Gastrocnemius medialis (tissue), 4 donors: Measurements from ENCODE around the gene CYP19A1. TPM values are rescaled to one million over a fixed set of nuclear protein-coding genes. Genes with fewer than 3 reads are reported as not detected.

Experiments used
- ATAC-seq, 2 donors: fragments of 150-250 bp; one replicate each; pipeline ENCODE4 v1.9.1; 2016
- DNase-seq, 2 donors: peaks; one replicate each; pipeline ENCODE4 v3.0.0-alpha.2; 2019
- H3K27ac ChIP-seq, 4 donors: fragments of 200-600 bp; sonication (generic); 1 replicate in 1 of 4; 2 replicates in 3 of 4; pipeline ENCODE4 v1.5.1; 2016 to 2018; ENCODE audit warnings: mild to moderate bottlenecking in 2 of 4, moderate library complexity in 1 of 4
- H3K27me3 ChIP-seq, 3 donors: fragments of 200-600 bp; sonication (generic) in 2 of 3; 1 replicate in 1 of 3; 2 replicates in 2 of 3; pipeline versions ENCODE4 v1.5.1 to v1.6.0; 2016 to 2019; ENCODE audit warnings: mild to moderate bottlenecking in 1 of 3, moderate library complexity in 1 of 3
- H3K36me3 ChIP-seq, 2 donors: fragments of 200-600 bp; sonication (generic) in 1 of 2; one replicate each; pipeline ENCODE4 v1.5.1; 2017 to 2018
- H3K4me1 ChIP-seq, 2 donors: fragments of 200-600 bp; sonication (generic) in 1 of 2; one replicate each; pipeline ENCODE4 v1.5.1; 2016 to 2017; ENCODE audit warnings: mild to moderate bottlenecking in 2 of 2
- H3K4me3 ChIP-seq, 4 donors: fragments of 200-600 bp; sonication (generic) in 3 of 4; 1 replicate in 1 of 4; 2 replicates in 3 of 4; pipeline ENCODE4 v1.5.1; 2016 to 2019; ENCODE audit warnings: mild to moderate bottlenecking in 2 of 4
- H3K9me3 ChIP-seq, 3 donors: fragments of 200-600 bp; sonication (generic) in 2 of 3; 1 replicate in 1 of 3; 2 replicates in 2 of 3; pipeline ENCODE4 v1.5.1; 2016 to 2019
- POLR2A ChIP-seq, 2 donors: fragments of 450-650 bp; IDR thresholded peaks; one replicate each; pipeline ENCODE4 v1.6.1; 2017; ENCODE audit warnings: antibody characterized with exemption in 2 of 2, mild to moderate bottlenecking in 2 of 2, moderate library complexity in 2 of 2
- in situ Hi-C, 4 donors: fragments of 200-750 bp; cut with MboI; loops; one replicate each; pipeline versions ENCODE4 v1.15.0 to v1.8.0; 2017; ENCODE audit warnings: low sequenced_read_pairs in 4 of 4
- intact Hi-C: fragments of 100-400 bp; cut with DNase I; formaldehyde crosslinking; loops from one replicate; pipeline ENCODE4 v1.15.1; 2023; ENCODE audit warnings: low total_unique reads
- total RNA-seq, 4 donors: library from RNA; depleted of rRNA; stranded (reverse); fragments of >200 nt; gene quantifications; one replicate each; pipeline versions ENCODE4 v1.1.0 to v1.2.3, GENCODE V29; 2016
- TF ChIP-seq, protein P1 (sequence below), 5 experiments: fragments of 450-650 bp in 3 of 5; fragments of 200-600 bp in 2 of 5; sonication (generic) in 2 of 5; IDR thresholded peaks in 4 of 5; conservative IDR thresholded peaks in 1 of 5; 1 replicate in 4 of 5; 2 replicates in 1 of 5; pipeline ENCODE4 v1.5.1; 2016 to 2019; ENCODE audit warnings: antibody characterized with exemption in 5 of 5, mild to moderate bottlenecking in 3 of 5, moderate library complexity in 3 of 5

The CYP19A1 gene
- total RNA-seq, 4 donors from 2014 or later = 0.68 to 0.75 (median 0.71) TPM; not detected in 1

- H3K4me3 ChIP-seq = no peak overlapping the region
- in situ Hi-C loops (no loop called here), intact Hi-C loops (no loop called here)
- no peak for DNase-seq
- no peak for TF ChIP-seq POLR2A (IDR thresholded peaks at IDR 0.05)
- TF ChIP-seq, protein P1, sequence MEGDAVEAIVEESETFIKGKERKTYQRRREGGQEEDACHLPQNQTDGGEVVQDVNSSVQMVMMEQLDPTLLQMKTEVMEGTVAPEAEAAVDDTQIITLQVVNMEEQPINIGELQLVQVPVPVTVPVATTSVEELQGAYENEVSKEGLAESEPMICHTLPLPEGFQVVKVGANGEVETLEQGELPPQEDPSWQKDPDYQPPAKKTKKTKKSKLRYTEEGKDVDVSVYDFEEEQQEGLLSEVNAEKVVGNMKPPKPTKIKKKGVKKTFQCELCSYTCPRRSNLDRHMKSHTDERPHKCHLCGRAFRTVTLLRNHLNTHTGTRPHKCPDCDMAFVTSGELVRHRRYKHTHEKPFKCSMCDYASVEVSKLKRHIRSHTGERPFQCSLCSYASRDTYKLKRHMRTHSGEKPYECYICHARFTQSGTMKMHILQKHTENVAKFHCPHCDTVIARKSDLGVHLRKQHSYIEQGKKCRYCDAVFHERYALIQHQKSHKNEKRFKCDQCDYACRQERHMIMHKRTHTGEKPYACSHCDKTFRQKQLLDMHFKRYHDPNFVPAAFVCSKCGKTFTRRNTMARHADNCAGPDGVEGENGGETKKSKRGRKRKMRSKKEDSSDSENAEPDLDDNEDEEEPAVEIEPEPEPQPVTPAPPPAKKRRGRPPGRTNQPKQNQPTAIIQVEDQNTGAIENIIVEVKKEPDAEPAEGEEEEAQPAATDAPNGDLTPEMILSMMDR (IDR thresholded peaks at IDR 0.05 in 4 of 5, conservative IDR thresholded peaks at IDR 0.05 in 1 of 5) = no peak
- H3K27me3 ChIP-seq = no peaks in the 10 kb centered on the region
- no peak overlapping the region for H3K27ac ChIP-seq
- no peaks in the 10 kb centered on the region for H3K36me3 ChIP-seq
- no peak for ATAC-seq
- peaks cover 0 to under 1% of the 10 kb centered on the region in 2 donors for H3K4me1 ChIP-seq
- no peaks in the 10 kb centered on the region for H3K9me3 ChIP-seq
Observed at GRCh38 chr15:51343466-51343865, 5.1 kb upstream of the CYP19A1 start.

DNA sequence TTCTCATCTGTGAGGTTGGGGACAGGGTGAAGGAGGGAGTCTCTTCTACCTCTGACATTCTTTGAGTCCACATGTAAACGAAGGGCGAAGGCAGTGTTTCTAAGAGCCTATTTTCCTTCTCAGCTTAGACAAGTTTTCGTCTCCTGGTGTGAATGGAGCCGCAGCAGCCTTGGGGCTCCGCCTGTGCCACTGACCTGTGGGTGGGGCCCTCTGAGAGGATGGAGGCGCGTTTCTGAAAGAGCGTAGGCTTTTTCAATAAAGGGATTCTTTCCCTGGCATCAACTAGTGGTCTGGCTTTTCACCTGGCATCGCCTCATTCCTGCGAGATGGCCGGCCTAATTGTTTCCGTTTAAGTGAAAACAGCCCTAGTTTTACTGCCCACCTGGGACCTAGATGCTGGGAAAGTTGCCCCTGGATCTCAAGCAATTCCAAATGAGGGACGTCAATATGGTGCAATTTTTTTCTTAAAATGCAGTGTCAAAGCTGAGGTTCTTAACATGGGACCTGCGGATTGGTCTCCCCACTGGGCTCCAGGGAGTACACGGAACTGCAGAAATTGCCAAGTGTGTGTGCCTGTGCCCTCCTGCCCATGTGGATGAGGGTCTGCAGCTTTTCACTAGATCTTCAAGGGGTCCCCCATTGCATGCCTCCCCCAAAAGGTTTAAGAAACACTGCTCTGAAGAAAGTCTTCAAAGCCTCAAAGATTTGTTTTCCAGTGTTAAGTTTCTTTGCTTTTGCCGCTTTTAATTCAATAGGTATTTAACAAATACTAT is 4.0 kb upstream of the CYP19A1 start:
- no peaks in the 10 kb centered on the region for H3K27me3 ChIP-seq
- H3K9me3 ChIP-seq = no peaks in the 10 kb centered on the region
- no peak overlapping the region for H3K27ac ChIP-seq
- H3K4me3 ChIP-seq = peak overlapping the region; percentile 33 to 63 (median 54)
- in situ Hi-C loops (no loop called here), intact Hi-C loops (no loop called here)
- DNase-seq (no peak), ATAC-seq (peak in 1 of 2 donors; percentile 21)
- TF ChIP-seq, protein P1 (IDR thresholded peaks at IDR 0.05 in 4 of 5, conservative IDR thresholded peaks at IDR 0.05 in 1 of 5) = no peak
- TF ChIP-seq POLR2A (IDR thresholded peaks at IDR 0.05) = no peak
- no peaks in the 10 kb centered on the region for H3K4me1 ChIP-seq
- no peaks in the 10 kb centered on the region for H3K36me3 ChIP-seq

- intact Hi-C loops = no loop called here
- TF ChIP-seq POLR2A (IDR thresholded peaks at IDR 0.05) = no peak
- TF ChIP-seq, protein P1 (IDR thresholded peaks at IDR 0.05 in 4 of 5, conservative IDR thresholded peaks at IDR 0.05 in 1 of 5) = no peak
- peak; percentile 41 to 52 for ATAC-seq
- Histone ChIP-seq H3K27me3 (no peaks in the 10 kb centered on the region), H3K4me3 (peak within 1 kb of the TSS; percentile 33 to 63 (median 54)), H3K36me3 (no peaks in the 10 kb centered on the region), H3K4me1 (no peaks in the 10 kb centered on the region), H3K27ac (peak within 1 kb of the TSS in 1 of 4 donors; percentile 9), H3K9me3 (no peaks in the 10 kb centered on the region)
- in situ Hi-C loops = no loop called here
- DNase-seq = peak in 1 of 2 donors; percentile 25
Observed at GRCh38 chr15:51341366-51342226, 3.2 kb upstream of the CYP19A1 start, which contains the start of gene GLDN. Gene GLDN, plus strand, starts transcription at chr15:51341655. Its CDS starts 30 bp downstream, at chr15:51341685.

DNA sequence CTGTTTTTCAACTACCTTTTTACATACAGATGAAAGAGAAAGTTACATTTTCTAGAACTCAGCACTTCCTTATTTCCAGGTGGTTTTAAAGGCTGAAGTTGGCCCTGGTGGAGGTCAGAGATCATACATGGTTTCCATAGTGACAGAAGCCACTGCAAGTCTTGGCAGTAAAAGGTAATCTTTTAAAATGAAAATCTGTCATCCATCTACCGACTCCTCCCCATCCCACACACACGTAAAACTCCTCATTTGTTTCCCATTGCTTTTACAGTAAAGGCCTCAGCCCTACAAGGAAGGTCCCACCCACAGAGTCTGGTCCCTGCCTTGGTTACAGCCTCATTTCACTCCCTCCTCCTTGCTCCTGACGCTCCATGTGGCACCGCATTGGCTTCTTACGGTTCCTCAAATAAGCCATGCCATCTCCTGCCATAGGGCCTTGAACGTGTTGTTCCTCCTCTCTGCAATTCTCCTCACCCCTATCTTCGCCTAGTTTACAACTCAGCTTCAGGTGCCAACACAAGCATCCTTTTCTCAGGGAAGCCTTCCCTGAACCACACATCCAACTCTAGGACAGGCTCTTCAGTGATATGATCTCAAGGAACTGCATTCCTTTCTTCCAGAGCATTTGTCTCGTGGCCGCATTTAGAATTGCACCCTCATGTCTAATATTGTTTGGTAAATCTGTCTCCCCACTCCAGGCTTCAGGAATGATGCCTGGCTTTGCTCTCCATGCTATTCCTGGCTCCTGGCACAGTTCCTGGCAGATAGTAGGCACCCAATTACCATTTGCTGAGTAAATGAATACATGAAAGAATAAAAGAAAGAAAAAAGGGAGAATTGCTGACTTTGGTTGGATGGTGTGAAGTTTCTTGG is 2.6 kb downstream of the CYP19A1 start:
- intact Hi-C loops (loop anchor here (10.0 kb wide), 1 partner anchor 51 kb away; no protein-coding TSS in a partner anchor), in situ Hi-C loops (no loop called here)
- peaks cover 0 to 5% of the 10 kb centered on the region in 2 donors for H3K4me1 ChIP-seq
- no peaks in the 10 kb centered on the region for H3K27me3 ChIP-seq
- no peak overlapping the region for H3K27ac ChIP-seq
- H3K4me3 ChIP-seq = no peak overlapping the region
- no peak for DNase-seq
- TF ChIP-seq, protein P1 (IDR thresholded peaks at IDR 0.05 in 4 of 5, conservative IDR thresholded peaks at IDR 0.05 in 1 of 5) = no peak
- TF ChIP-seq POLR2A (IDR thresholded peaks at IDR 0.05) = no peak
- ATAC-seq = no peak
- H3K9me3 ChIP-seq = no peaks in the 10 kb centered on the region
- no peaks in the 10 kb centered on the region for H3K36me3 ChIP-seq
